GM10847 (cell line): ENCODE data around the gene FAM32A.

Experiments
- POLR2A ChIP-seq: IDR thresholded peaks from 2 replicates; pipeline ENCODE4 v1.6.1; 2011; ENCODE audit not compliant: insufficient read length; ENCODE audit errors: extremely low read depth

FAM32A gene

DNA sequence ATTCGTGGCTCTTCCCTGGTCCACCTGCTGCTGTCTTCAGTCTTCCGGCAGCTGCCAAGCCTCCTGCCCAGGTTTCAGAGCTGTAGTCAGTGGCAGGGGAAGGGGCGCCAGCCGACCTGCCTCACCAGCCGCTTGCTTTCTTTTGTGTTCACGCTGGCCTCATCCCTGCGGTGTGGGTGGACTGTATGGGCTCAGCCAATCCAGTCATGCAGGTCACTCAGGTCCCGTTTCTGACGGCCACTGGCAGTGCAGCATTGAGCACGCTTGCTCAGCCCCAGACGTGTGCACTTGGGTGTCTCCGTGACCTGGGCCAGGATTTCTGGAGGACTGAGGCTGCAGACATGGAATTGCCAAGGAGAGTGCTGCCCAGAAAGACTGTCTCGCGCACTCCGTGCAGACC, 38.5 kb downstream of the FAM32A start:
- no peak for TF ChIP-seq POLR2A

- TF ChIP-seq POLR2A: no peak
These were observed 39.3 kb downstream of the FAM32A start for GRCh38 chr19:16224293-16225045.

DNA sequence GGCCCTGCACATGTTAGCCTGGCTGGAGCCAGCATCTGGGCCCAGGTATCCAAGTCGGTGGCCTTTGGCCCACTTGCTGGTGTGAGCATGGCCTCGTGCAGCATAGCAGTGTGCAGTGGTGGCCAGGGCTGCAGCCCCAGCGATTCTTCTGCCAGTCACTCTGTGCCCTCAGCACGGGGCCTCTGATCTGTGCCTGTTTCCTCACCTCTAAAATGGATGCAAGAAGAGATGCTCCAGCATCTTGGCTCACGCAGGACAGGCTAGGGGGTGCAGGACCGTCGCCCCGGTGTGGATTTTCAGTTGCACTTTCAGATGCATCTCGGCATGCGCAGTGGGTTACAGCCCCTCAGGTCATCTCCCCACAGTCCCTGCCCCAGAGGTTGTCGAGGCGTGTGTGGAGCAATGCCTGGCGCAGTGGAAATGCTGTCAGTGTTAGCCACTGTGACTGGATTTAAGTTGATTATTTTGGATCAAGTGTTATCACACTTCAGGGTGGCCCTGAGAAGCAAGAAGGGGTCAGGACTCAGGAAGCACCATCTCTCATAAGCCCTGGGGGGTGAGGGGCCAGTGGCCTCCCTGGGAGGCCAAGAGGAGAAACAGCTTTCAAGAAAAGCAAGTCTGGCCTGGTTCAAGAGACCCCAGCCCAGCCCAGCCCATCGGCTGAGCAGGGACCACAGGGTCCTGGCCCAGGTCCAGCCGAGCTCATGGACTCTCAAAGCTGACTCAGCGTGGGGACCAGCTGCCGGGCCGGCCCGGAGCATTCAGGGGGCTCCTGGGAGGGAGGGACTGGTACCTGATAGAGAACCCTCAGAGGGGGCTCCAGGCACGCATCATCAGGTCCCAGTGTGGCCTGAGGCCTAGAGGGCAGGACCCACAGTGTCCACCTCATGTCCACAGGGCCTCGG, 40.3 kb downstream of the FAM32A start:
- TF ChIP-seq POLR2A: no peak

GRCh38 chr19:16226184-16226591, 41.0 kb downstream of the FAM32A start:
- no peak for TF ChIP-seq POLR2A

GRCh38 chr19:16226878-16227836, 41.9 kb downstream of the FAM32A start:
- no peak for TF ChIP-seq POLR2A

DNA sequence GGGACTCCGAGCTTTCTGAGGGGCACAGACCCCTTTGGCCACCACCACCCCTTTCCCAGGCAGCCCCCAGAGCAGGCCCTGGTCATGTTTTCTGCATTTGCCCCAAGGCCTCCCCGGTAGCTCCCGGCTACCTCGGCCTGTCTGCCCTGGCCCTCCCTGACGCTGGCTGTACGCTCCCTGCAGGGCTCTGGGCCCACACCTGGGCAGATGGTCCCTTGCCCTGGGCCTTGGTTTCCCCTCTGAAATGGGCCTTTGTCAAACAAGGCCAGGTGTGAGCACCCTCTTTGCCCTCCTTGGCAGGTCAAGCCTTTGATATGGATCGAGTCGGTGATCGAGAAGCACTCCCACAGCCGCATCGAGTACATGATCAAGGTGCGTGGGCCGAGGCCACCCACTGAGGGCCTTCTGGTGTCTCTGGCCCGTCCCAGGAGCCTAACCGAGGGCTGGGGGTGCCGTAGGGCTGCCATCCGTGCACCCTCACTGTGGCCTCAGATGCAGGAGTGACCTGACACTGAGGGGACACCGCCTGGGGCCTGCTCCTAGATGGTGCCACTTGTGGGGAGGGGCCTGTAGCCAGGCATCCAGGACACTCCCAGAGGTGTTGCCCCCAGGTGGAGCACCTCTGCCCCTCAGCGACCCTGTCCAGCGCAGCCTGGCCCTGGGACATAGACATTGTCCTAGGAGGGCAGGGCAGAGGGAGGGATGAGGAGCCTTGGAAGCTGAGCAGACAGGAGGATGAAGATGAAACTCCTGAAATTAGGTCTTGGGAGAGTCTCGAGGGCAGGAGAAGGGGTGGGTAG, 42.8 kb downstream of the FAM32A start:
- TF ChIP-seq POLR2A: no peak

- TF ChIP-seq POLR2A: no peak
These were observed 43.6 kb downstream of the FAM32A start for GRCh38 chr19:16228637-16229321.

GRCh38 chr19:16229322-16229641, 44.1 kb downstream of the FAM32A start:
- no peak for TF ChIP-seq POLR2A

DNA sequence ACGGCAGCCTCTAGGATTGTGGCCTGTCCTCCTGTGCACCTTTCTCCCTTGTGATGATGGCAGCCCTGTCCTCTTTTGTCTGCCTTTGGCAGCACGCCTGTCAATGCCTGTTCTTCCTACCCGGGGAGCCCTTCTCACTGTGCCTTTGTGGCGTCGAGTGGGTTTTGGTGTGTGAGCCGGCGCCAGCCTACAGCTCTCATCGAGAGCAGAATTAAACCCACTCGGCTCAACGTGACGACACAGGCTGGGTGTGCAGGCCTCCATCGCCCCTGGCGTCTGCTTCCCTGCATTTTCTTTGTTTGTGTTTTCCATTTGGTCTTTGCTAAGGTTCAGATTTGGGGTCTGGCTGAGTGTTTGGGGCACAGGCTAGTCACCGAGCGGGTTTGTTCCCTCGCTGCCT, 46.9 kb downstream of the FAM32A start:
- TF ChIP-seq POLR2A: no peak

DNA sequence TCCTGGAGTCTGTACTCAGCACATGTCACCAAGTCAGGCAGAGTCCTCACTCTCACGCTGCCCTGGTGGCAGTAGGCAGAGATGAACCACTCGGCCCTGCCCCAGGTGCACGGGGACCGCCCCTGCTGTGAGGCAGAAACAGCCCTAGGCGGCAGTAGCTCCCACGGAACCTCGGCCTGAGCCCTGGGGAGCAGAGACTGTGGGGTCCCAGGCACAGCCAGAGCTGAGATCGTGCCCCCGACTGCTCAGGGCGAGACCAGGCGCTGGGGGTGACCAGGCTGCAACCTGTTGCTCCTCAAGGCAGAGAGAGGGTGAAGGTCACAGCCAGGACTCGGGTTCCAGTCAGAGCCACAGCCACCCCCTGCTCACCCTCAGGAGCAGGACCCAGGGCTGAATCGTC, 47.4 kb downstream of the FAM32A start:
- no peak for TF ChIP-seq POLR2A

- TF ChIP-seq POLR2A: no peak
These were observed 48.0 kb downstream of the FAM32A start for GRCh38 chr19:16233081-16233776.

- no peak for TF ChIP-seq POLR2A
These were observed 48.8 kb downstream of the FAM32A start for GRCh38 chr19:16233836-16234551.
